Head of caudate nucleus (tissue), 42 donors: Measurements from ENCODE around the gene SV2C.

Experiments used
- DNase-seq, 42 donors: peaks; one replicate each; pipeline versions ENCODE4 v3.0.0 to v3.0.0-alpha.2; 2020 to 2021; ENCODE audit warnings: mixed read lengths in 7 of 42
- intact Hi-C: fragments of 100-400 bp; cut with DNase I; formaldehyde crosslinking; loops from one replicate; pipeline ENCODE4 v1.15.0; 2022

Gene SV2C

DNA sequence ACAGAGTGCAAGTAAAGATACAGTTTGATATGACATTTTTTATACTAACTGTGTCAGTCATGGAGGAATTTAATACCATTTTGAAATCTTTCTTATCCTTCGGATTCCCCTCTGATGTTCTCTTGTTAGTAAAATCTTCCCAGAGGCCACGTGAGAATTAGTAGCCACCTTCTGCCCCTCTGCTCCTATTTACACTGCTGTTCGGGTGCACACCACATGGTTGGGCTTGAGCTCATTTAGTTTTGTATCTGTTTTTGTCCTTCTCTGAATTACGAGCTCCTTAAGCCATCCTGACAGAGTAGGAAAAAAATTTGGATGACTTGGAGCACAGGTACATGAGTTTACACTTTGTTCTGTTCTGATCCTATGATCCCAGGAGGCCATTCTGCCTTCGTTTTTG lies 109.7 kb downstream of the SV2C start:
- intact Hi-C loops, result no loop called here
- no peak for DNase-seq

DNA sequence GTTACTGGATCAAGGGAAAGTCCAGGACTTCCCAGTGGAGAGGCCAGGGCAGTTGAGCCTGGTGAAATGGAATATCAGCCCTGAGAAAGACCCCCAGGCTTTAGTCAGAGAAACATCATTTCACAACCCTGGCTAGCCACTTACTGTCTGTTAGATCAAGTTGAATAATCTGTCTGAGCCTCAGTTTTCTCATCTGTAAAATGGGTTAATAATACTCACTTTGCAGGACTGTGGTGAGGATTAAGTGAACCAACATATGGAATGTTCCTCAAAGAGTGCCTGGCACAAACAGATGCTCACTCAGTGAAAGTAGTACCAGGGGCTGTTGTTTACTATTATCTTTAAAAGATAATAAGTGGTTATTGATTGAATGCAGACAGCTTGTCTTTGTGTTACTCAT lies 110.5 kb downstream of the SV2C start:
- no peak for DNase-seq
- intact Hi-C loops, result no loop called here

DNA sequence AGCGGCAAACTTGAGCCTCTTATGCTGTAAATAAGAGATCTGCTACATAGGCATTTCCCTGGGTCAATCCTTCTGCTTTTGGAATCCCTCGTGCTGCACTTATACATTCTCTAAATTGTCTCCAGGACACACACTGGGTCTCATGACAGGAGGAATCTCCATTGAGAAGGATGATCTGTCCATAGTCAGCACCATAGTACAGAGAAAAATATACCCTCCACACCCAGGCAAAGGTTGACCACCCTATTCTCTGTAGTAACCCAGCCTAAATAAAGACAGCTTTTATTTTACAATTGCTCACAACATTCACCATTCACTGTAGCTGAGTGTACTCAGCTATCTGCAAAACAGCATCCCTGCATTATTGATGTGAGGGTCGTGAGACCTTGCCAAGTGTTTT lies 111.2 kb downstream of the SV2C start:
- no peak for DNase-seq

DNA sequence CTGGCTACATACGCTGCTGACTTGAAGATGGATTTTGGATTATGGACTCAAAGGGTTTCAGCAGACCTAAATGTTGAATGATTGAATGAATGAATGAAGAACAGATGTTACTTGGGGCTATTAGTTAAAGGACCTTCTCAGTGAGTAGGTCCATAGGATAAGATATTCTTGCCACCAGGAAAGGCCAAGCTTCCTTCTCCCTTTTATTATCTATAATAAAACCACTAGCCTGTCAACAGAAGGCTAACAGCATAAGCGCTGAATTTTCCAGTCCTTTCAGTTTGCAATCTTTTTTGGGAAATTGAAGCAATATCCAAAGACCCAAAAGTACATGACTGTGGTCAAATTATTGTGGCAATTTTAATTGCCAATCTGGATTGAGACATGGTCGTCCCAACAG lies 113.3 kb downstream of the SV2C start:
- intact Hi-C loops, result no loop called here
- no peak for DNase-seq

More for the DNA sequence above, 111.2 kb downstream of the SV2C start:
- intact Hi-C loops, result no loop called here

DNA sequence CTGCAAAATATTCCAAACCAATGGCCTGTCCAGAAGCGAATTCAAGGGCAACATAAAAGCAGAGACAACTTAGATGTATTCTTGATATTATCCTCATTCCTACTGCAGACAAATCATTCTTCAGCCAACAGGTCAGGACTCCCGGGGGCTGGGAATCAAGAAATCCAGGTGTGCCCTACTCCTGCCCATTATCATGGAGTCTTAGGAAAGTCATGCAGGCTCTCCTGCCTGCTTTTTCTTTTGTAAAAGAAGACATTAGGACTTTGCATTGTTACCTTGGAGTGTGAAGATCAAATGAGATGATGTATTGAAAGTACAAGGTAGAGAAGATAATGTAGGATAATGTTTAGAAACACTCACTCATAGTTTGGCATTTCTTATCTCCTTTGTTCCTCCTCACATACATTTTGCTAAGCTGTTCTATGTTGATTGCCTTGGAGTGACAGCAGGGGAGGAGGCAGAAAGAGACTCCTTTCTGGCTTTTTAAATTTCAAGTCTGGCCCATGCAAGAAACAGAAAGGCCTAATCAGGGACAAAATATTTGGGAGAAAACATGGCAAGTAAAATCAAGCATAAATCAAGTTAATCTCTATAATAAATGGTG lies 113.8 kb downstream of the SV2C start:
- intact Hi-C loops, result no loop called here
- DNase-seq, result no peak

DNA sequence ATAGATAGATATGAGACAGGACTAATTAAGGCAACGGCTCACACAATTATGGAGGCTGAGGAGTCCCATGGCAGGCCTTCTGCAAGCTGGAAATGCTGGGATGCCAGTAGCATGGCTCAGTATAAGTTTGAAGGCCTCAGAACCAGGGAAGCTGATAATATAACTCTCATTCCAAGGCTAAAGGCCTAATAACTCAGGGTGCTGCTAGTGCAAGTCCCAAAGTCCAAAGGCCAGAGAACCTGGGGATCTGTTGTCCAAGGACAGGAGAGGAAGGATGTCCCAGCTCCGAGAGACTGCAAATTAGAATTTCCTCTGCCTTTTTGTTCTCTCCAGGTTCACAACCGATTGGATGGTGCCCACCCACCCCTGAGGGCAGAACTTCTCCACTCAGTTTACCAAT lies 114.5 kb downstream of the SV2C start:
- intact Hi-C loops, result no loop called here
- no peak for DNase-seq

DNA sequence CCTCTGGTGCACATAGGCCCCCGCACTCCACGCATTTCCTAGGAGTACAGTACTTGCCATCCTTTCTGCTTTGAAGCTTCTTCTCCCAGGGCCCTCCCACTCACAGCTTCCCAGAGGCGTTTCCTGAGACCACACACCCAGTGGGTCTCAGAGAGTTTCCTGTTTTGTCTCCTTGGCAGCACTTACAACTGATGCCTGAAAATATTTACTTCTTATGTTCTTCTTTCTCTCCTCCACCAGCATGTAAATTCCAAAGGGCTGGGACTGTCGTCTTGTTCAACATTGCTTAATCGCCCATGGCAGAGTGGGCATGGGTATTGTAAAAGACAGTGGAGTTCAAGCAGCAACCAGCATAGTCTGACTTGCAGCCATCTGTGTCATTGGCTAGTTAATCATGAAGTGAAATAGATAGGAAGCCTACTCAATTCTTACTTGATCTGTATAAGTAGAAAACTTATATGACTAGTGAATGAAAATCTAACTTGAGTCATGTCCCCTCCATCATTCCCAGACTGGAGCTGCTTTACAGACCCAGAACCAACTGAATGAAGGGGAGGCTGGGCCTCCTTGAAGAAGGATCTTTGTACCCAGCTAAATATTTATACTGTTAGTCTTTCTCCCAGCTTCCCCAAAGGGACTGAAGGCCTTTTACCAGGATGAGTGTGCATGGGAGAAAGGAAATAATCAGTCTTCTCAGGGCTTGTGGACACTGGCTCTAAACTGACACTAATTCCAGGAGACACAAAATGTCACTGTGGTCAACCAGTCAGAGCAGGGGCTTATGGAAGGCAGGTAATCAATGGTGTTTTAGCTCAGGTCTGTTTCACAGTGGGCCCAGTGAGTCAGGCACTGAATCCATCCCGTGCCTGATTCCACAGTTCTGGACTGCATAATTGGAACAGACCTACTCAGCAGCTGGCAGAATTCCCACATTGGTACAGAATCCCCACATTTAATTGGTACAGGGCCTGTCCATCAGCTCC lies 116.4 kb downstream of the SV2C start:
- peak in 1 of 42 donors; percentile 9 for DNase-seq
- intact Hi-C loops, result no loop called here

DNA sequence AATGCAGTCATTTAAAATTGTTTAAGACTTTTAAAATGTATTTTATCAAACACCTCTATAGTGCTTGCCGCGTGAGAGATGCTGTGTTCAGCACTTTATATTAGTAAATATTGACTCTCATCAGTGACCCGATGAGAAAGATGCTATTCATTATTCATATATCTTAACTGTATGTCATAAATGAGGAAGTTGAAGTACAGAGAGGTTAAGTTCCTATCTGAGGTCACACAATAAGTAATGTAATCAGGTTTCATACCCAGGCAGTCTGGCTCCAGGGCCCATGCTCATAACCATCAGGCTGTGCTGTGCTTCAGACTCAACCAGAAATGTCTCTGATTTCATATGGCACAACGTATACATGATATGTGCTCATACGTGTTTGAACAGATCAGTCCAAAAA lies 119.0 kb downstream of the SV2C start:
- DNase-seq, result no peak
- intact Hi-C loops, result no loop called here

DNA sequence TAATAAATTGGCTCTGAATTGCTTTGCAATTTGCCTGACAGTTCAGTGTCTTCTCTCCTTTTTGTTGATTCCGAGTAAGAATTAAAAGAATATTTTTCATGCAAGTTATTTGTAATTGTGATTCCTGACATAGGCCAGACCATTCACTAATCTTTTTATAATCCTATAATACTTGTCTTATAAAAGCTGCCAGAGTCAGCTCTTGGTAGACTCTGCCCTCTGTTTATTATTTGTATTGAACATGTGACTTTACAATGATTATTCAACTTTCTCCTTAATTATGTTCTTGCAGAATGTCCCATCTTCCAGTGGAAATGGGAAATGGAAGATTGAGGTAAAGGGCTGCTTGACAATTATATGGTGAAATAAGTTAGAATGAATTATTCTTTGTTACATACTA lies 121.0 kb downstream of the SV2C start:
- no peak for DNase-seq
- intact Hi-C loops, result no loop called here

DNA sequence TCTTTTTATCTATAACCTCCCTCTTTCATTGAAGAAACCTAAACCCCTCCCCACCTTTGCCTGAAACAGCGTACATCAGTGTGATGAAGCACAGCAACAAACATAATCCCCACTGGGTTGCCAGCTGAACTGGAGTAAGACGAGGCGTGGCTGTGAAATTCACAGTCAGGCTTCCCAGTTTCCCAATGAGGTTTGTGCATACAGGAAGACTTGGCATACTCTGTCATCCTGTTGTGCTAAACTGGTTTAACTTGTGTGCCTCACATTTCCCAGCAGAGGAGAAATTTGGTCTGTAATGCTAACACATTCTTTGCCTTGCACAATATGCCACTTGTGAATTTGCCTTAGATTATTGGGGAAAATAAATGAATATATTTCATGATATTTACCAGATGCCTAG lies 121.5 kb downstream of the SV2C start:
- intact Hi-C loops, result no loop called here
- DNase-seq, result peak in 14 of 42 donors; percentile 2 to 50 (median 14)

DNA sequence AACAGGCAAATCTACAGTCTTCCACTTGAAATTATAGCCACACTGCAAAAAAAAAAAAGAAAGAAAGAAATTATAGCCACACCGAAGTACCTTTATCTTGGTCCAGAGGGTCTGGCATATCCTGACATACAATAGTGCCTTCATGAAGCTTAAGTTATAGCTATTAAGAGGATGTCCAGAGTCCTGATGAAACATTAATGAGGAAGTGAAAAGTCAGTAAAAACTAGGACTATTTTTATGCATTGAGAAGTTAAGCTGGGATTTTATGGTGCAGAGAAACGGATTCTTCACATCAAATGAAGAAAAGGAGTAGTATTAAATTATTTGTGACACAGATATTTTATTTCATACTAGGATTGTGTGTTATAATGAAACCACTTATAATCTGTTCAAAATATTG lies 123.9 kb downstream of the SV2C start:
- intact Hi-C loops, result no loop called here
- no peak for DNase-seq

DNA sequence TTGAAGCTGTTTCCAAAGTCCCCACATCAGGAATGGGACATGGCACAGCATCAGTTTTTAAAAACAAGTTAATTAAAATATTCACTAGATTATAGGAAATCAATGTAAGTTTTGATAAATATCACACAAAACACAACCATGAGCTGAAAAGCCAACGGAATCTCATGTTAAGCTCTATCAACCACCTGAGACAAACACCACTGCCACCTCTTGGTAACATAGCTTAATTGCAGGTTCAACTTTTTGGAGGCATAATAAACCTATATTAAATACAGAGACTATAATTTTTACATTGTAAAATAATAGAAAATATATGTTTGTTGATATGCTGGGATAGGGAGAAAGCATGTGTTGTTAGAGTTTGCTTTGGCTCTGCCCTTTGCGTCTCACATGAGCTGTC lies 126.1 kb downstream of the SV2C start:
- DNase-seq, result no peak
- intact Hi-C loops, result no loop called here

DNA sequence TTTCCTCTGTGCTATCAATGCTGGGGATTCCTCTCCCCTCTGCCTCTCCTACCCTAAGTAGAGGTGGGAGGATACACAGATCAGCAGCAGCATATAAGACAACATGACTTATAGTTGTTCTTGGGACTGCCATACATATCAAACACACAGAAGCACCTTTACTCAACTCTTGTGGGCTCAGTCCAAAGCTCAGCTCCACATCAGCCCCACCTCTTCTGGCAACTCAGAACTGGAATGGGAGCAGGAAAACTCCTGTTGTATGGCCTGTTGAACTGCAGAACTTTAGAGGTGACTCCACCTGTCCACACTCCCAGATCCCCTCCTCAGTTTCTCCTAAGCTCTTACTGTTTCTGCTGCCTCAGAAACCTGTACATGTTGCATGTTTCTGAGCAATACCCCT lies 127.8 kb downstream of the SV2C start:
- intact Hi-C loops, result no loop called here
- no peak for DNase-seq

DNA sequence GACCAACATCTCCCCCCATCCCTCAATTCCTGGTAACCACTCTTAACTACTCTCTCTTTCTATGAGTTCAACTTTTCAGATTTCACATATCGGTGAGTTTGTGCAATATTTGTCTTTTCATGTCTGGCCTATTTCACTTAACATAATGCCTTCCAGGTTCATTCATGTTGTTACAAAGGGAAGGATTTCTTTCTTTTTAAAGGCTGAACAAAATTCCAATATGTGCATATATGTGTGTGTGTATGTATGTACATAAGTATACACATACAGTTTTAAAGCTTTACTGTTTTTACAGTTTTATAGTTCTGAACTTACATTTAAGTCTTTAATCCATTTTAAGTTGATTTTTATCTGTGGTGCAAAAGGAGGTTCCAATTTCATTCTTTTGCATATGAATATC lies 130.7 kb downstream of the SV2C start:
- DNase-seq, result no peak
- intact Hi-C loops, result no loop called here

DNA sequence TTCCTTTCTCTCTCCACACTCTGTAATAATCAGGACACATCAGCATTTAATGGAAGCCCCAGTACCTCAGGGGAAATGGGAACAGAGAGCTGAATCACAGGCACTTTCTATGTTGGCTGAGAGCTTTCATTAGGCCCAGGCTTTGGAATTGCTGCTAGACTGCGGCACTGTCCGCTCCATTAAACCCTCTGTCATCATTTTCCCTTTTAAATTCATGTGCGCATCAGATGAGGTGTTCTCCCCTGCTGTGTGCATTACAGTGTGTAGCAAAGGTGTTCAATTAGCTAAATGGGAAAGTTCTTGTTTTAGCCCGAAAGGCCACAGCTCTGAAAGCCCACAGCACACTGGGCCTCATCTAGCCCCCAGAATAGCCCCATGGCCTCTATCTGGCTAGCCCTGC lies 133.6 kb downstream of the SV2C start:
- intact Hi-C loops, result no loop called here
- no peak for DNase-seq

DNA sequence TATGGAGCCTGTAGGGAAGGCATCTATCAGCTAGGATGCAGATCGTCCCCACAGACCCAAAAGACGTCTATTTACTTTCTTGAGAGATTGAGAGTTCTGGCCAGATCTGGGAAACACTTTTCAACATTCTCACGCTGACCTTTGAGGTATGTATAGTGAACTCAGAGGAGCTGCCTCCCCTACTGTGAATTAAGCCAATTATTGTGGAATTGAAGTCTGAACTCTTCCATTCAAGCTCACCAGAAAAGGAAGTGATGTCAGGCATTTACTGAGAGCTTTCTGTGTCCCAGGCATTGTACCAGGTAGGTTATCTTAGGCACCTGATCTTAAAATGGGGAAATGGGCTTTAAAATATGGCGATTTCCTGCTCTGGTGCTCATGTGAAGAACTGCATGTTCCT lies 136.5 kb downstream of the SV2C start:
- intact Hi-C loops, result no loop called here
- no peak for DNase-seq

DNA sequence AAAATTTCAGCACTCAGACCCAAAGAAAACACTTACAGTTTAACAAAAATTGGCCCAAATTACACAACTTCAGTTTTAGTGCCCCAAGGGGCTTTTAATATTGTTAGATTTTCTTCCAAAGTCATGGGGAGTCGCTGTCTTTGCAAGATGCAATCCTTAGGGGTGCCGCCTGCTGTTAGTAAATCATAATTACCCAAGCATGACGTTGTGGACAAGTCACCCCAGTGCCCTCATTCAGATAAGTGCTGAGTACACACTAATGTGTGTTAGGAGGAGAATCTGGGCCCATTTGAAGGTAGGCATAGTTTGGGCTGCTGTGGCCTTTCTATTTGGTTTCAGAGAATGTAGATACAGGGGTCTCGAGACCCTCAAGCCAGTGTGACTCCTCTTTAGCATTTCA lies 138.1 kb downstream of the SV2C start:
- intact Hi-C loops, result no loop called here
- no peak for DNase-seq

DNA sequence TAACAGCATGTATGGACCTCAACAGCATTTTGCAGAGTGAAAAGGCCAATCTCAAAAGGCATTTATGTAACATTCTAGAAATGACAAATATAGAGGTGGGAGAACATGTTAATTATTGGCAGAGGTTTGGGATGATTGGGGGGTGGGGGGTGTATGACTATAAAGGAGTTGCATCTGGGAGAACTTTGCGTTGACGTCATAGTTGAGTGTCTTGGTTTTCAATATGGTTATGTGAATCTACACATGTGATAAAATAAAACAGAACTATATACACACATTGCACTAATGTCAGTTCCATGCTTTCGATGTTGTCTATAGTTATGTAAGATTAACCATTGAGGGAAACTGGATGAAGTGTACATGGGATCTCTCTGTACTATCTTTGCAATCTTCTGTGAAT lies 139.1 kb downstream of the SV2C start:
- DNase-seq, result no peak
- intact Hi-C loops, result no loop called here

DNA sequence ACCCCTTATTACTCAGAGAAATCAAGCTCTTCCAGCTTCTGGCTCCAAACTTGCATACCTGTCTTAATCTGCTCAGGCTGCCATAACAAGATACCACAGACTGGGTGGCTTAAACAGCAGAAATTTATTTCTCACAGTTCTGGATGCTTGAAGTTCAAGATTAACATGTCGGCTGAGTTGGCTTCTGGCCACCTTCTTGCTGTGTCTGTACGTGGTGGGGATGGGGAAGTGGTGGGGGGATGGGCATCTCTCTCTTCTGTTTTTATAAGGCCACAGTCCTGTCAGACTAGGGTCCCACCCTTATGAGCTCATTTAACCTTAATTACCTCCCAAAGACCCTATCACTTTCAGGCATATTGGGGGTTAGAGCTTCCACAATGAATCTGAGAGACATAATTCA lies 140.5 kb downstream of the SV2C start:
- no peak for DNase-seq
- intact Hi-C loops, result no loop called here

DNA sequence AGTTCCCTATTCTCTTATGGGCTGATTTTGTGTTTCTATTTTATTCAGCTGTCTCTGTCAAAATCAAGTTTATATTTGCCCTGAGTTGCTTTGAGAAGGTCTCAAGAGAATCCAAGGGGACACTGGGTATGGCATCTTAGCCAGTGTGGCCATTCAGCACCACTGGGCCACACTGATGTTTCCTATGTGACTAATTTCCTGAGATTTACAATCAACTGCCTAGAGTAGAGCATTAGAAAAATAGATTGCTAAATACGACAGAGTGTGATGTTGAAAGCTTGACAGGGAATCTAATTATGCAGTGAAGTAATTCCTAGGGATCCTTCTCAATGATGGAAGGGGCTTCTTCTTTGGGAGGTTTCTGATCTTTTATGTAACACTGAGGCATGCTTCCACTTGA lies 141.7 kb downstream of the SV2C start:
- DNase-seq, result no peak
- intact Hi-C loops, result no loop called here

DNA sequence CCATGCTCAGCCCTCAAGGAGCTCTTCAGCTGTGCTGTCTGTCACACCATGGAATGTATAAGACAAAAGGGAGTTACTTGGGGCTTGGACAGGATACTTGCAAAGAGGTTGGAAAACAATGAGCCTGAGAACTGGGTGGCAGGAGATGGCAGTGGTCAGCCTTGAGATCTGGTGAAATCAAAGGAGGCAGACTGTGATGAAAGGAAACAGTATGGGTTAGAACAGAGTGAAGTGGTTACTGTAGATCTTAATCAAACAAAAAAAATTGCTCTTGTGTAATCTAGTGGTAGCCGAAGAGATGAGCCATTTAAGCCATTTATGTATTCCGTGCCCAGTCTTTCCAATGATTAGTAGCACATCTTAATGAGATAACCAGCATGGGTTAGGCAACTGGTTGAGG lies 142.2 kb downstream of the SV2C start:
- no peak for DNase-seq

More for the DNA sequence above, 142.2 kb downstream of the SV2C start:
- intact Hi-C loops, result no loop called here
